HepG2 (cell line): ENCODE measurements around the gene CHN2. TPM values are rescaled to one million over a fixed set of nuclear protein-coding genes. Genes with fewer than 3 reads are reported as not detected.

Experiments
- ATF6 ChIP-seq: sonication (generic); formaldehyde crosslinking; conservative IDR thresholded peaks from 2 replicates; pipeline ENCODE4 v1.4.0; 2020; ENCODE audit warnings: missing genetic modification reagents
- ATF7 ChIP-seq, 2 experiments: fragments of 450-650 bp in 1 of 2; sonication (generic) in 1 of 2; formaldehyde crosslinking in 1 of 2; IDR thresholded peaks; 2 replicates each; pipeline versions ENCODE4 v1.4.0 to v1.6.1; 2016 to 2020; ENCODE audit warnings: antibody characterized with exemption in 1 of 2, mild to moderate bottlenecking in 1 of 2, missing genetic modification reagents in 1 of 2
- CENPX ChIP-seq: sonication (generic); formaldehyde crosslinking; IDR thresholded peaks from 2 replicates; pipeline ENCODE4 v1.9.0; 2021; ENCODE audit warnings: mild to moderate bottlenecking, missing genetic modification reagents, moderate library complexity
- GPN1 ChIP-seq: sonication (generic); formaldehyde crosslinking; IDR thresholded peaks from 2 replicates; pipeline ENCODE4 v1.5.1; 2020; ENCODE audit warnings: missing genetic modification reagents, borderline replicate concordance
- HMG20A ChIP-seq: IDR thresholded peaks from 2 replicates; pipeline ENCODE4 v1.6.1; 2016; ENCODE audit warnings: borderline replicate concordance
- HMGA1 ChIP-seq: sonication (generic); formaldehyde crosslinking; conservative IDR thresholded peaks from 2 replicates; pipeline ENCODE4 v1.4.0; 2020; ENCODE audit warnings: missing genetic modification reagents
- IKZF1 ChIP-seq: fragments of 450-650 bp; IDR thresholded peaks from 2 replicates; pipeline ENCODE4 v1.7.1; 2016
- MAFG ChIP-seq: sonication (generic); formaldehyde crosslinking; IDR thresholded peaks from 2 replicates; pipeline ENCODE4 v1.5.1; 2020; ENCODE audit warnings: mild to moderate bottlenecking, missing genetic modification reagents
- MXD4 ChIP-seq: IDR thresholded peaks from 2 replicates; pipeline ENCODE4 v1.6.1; 2016; ENCODE audit warnings: mild to moderate bottlenecking, missing biosample characterization, missing genetic modification reagents
- NFKB2 ChIP-seq: sonication (generic); formaldehyde crosslinking; IDR thresholded peaks from 2 replicates; pipeline ENCODE4 v1.4.0; 2020; ENCODE audit warnings: missing genetic modification reagents, borderline replicate concordance
- NFYC ChIP-seq: IDR thresholded peaks from 2 replicates; pipeline ENCODE4 v1.6.1; 2016; ENCODE audit warnings: missing genetic modification reagents, missing compliant biosample characterization
- NPAS2 ChIP-seq: sonication (generic); formaldehyde crosslinking; IDR thresholded peaks from 2 replicates; pipeline ENCODE4 v1.8.0; 2022; ENCODE audit warnings: mild to moderate bottlenecking, missing genetic modification reagents, borderline replicate concordance
- NR2F1 ChIP-seq, 2 experiments: fragments of 450-650 bp in 1 of 2; formaldehyde crosslinking in 1 of 2; IDR thresholded peaks; 2 replicates each; pipeline versions ENCODE4 v1.5.0 to v1.6.1; 2016 to 2020; ENCODE audit warnings: mild to moderate bottlenecking in 1 of 2, missing compliant biosample characterization in 1 of 2, missing genetic modification reagents in 1 of 2, moderate library complexity in 1 of 2
- PBX3 ChIP-seq: sonication (generic); formaldehyde crosslinking; IDR thresholded peaks from 2 replicates; pipeline ENCODE4 v1.8.1; 2023; ENCODE audit warnings: missing genetic modification reagents, inconsistent platforms, borderline replicate concordance
- SNAPC2 ChIP-seq: sonication (generic); formaldehyde crosslinking; IDR thresholded peaks from 2 replicates; pipeline ENCODE4 v1.8.1; 2022; ENCODE audit warnings: mild to moderate bottlenecking, missing genetic modification reagents
- TFE3 ChIP-seq: IDR thresholded peaks from 2 replicates; pipeline ENCODE4 v1.6.1; 2016
- ZFP36 ChIP-seq: fragments of 150-350 bp; IDR thresholded peaks from 2 replicates; pipeline ENCODE4 v1.6.1; 2018; ENCODE audit warnings: borderline replicate concordance, low read length, low read depth; ENCODE audit not compliant: partially characterized antibody
- ZNF17 ChIP-seq: sonication (generic); formaldehyde crosslinking; IDR thresholded peaks from 2 replicates; pipeline ENCODE4 v1.5.0; 2020; ENCODE audit warnings: mild to moderate bottlenecking, missing genetic modification reagents
- ZNF207 ChIP-seq: fragments of 450-650 bp; IDR thresholded peaks from 2 replicates; pipeline ENCODE4 v1.6.1; 2016; ENCODE audit warnings: antibody characterized with exemption, borderline replicate concordance
- ZNF230 ChIP-seq: sonication (generic); formaldehyde crosslinking; IDR thresholded peaks from 2 replicates; pipeline ENCODE4 v1.4.0; 2020; ENCODE audit warnings: mild to moderate bottlenecking, missing genetic modification reagents
- ZNF280B ChIP-seq: sonication (generic); formaldehyde crosslinking; IDR thresholded peaks from 2 replicates; pipeline ENCODE4 v1.5.0; 2020; ENCODE audit warnings: missing genetic modification reagents, mild to moderate bottlenecking, borderline replicate concordance
- ZNF382 ChIP-seq: sonication (generic); formaldehyde crosslinking; IDR thresholded peaks from 2 replicates; pipeline ENCODE4 v1.5.0; 2020; ENCODE audit warnings: missing genetic modification reagents, mild to moderate bottlenecking, borderline replicate concordance
- ZNF660 ChIP-seq: sonication (generic); formaldehyde crosslinking; IDR thresholded peaks from 2 replicates; pipeline ENCODE4 v1.5.1; 2020; ENCODE audit warnings: mild to moderate bottlenecking, low read depth, missing genetic modification reagents, borderline replicate concordance
- ZNF841 ChIP-seq: sonication (generic); formaldehyde crosslinking; IDR thresholded peaks from 2 replicates; pipeline ENCODE4 v1.8.1; 2023; ENCODE audit warnings: missing genetic modification reagents, borderline replicate concordance
- ZSCAN30 ChIP-seq: sonication (generic); formaldehyde crosslinking; IDR thresholded peaks from 2 replicates; pipeline ENCODE4 v1.5.0; 2020; ENCODE audit warnings: mild to moderate bottlenecking, missing genetic modification reagents
- polyA plus RNA-seq, 8 experiments: library from polyadenylated mRNA; depleted of rRNA in 3 of 8; stranded (reverse) in 7 of 8; unstranded in 1 of 8; fragments of >200 nt; fragmentation: Illumina TruSeq in 4 of 8; extraction: Trizol in 4 of 8; gene quantifications; 2 replicates each; pipeline versions ENCODE4 v1.2.1 to v1.2.3, GENCODE V29; 2011 to 2016; ENCODE audit warnings: low read depth in 4 of 8, missing spikeins in 1 of 8, mixed read lengths in 1 of 8; ENCODE audit not compliant: insufficient read depth in 1 of 8
- total RNA-seq, 5 experiments: library from RNA; depleted of rRNA; stranded (reverse); fragments of >200 nt; fragmentation: Illumina TruSeq; extraction: Trizol; gene quantifications; 2 replicates each; pipeline ENCODE4 v1.2.3, GENCODE V29; 2016; ENCODE audit warnings: low read depth in 1 of 5

The CHN2 gene
- total and polyA plus RNA-seq, 2 of the 13 experiments (the other 11 are each of a cell fraction or from before 2014, with no cell fraction given): 23.5 to 30.5 TPM

GRCh38 chr7:29247224-29247962, 52.8 kb downstream of the CHN2 start (continued):
- no peak for TF ChIP-seq ATF6 (CRISPR knock-in tag)
- TF ChIP-seq ATF7 (IDR thresholded peaks at IDR 0.05): no peak
- TF ChIP-seq ATF7 (CRISPR knock-in tag; IDR thresholded peaks at IDR 0.05): no peak
- TF ChIP-seq MXD4: no peak
- TF ChIP-seq NPAS2 (CRISPR knock-in tag): no peak
- no peak for TF ChIP-seq ZNF382 (CRISPR knock-in tag)
- no peak for TF ChIP-seq ZNF17 (CRISPR knock-in tag)
- TF ChIP-seq PBX3 (CRISPR knock-in tag): no peak
- TF ChIP-seq ZNF841 (CRISPR knock-in tag): no peak
- no peak for TF ChIP-seq ZNF280B (CRISPR knock-in tag)
- TF ChIP-seq ZSCAN30 (CRISPR knock-in tag): no peak
- TF ChIP-seq GPN1 (CRISPR knock-in tag): no peak
- no peak for TF ChIP-seq IKZF1
- TF ChIP-seq ZFP36: no peak
- no peak for TF ChIP-seq ZNF207
- no peak for TF ChIP-seq ZNF660 (CRISPR knock-in tag)
- peak; percentile 72 to 78 for TF ChIP-seq NR2F1 (CRISPR knock-in tag; IDR thresholded peaks at IDR 0.05)
- no peak for TF ChIP-seq NFKB2 (CRISPR knock-in tag)
- TF ChIP-seq TFE3 (CRISPR knock-in tag): no peak
- TF ChIP-seq CENPX (CRISPR knock-in tag): no peak
- TF ChIP-seq HMG20A (CRISPR knock-in tag): peak; percentile 50; the same call in 1 of the 2 replicates
- TF ChIP-seq MAFG (CRISPR knock-in tag): no peak
- no peak for TF ChIP-seq NFYC
- TF ChIP-seq SNAPC2: no peak
- no peak for TF ChIP-seq HMGA1 (CRISPR knock-in tag)
- no peak for TF ChIP-seq ZNF230
